Measurements from ENCODE around the gene GRID2.

GRCh38 chr4:93436000-93436626 lies 1132.3 kb downstream of the GRID2 start:
- TF ChIP-seq CTCF (conservative IDR thresholded peaks at IDR 0.05 in 1 of 2, IDR thresholded peaks at IDR 0.05 in 1 of 2; ENCODE audit: low read depth in 1 of 2, low read length in 2 of 2) = no peak
- no peak for TF ChIP-seq EZH2 (IDR thresholded peaks at IDR 0.05; ENCODE audit: low read length, missing control alignments)

Data from fibroblast of lung (primary cell).